ENCODE data around the gene SULT1E1.

GRCh38 chr4:69831270-69831627 is 28.7 kb downstream of the SULT1E1 start:
- TF ChIP-seq CTCF (IDR thresholded peaks at IDR 0.05; ENCODE audit: low read depth, low read length) (no peak), POLR2A (IDR thresholded peaks at IDR 0.05; ENCODE audit: extremely low read depth, insufficient read length) (no peak)
